Kidney (tissue), 14 donors: ENCODE results near the gene LSAMP. TPM values are rescaled to one million over a fixed set of nuclear protein-coding genes. Genes with fewer than 3 reads are reported as not detected.

ENCODE experiments used
- DNase-seq, 5 donors: peaks; one replicate each; pipeline ENCODE4 v3.0.0-alpha.2; 2013 to 2020
- FAIRE-seq: peaks from 2 replicates; lab custom pipeline; 2012; peaks lifted over from hg19 to GRCh38; lab: Jason Lieb, UNC
- H3K27ac ChIP-seq, 2 donors: one replicate each; pipeline ENCODE4 v1.7.0; 2013; ENCODE audit warnings: low read depth in 2 of 2, low read length in 2 of 2, inconsistent platforms in 1 of 2
- H3K27me3 ChIP-seq: one replicate; pipeline ENCODE4 v1.7.1; 2013; ENCODE audit warnings: low read length, inconsistent platforms; ENCODE audit not compliant: control insufficient read depth, insufficient read depth
- H3K36me3 ChIP-seq, 3 donors: one replicate each; pipeline versions ENCODE4 v1.7.0 to v1.7.1; 2013; ENCODE audit warnings: low read length in 3 of 3, control low read depth in 1 of 3, inconsistent platforms in 1 of 3; ENCODE audit not compliant: insufficient read depth in 3 of 3, control insufficient read depth in 2 of 3
- H3K4me1 ChIP-seq, 3 donors: one replicate each; pipeline versions ENCODE4 v1.7.0 to v1.7.1; 2013; ENCODE audit warnings: low read length in 3 of 3, inconsistent platforms in 1 of 3, low read depth in 1 of 3; ENCODE audit not compliant: control insufficient read depth in 2 of 3, insufficient read depth in 2 of 3
- H3K4me3 ChIP-seq, 3 donors: one replicate each; pipeline versions ENCODE4 v1.7.0 to v1.8.1; 2013; ENCODE audit warnings: low read length in 3 of 3, control low read depth in 1 of 3, inconsistent platforms in 1 of 3
- H3K9ac ChIP-seq, 3 donors: one replicate each; pipeline versions ENCODE4 v1.7.0 to v1.7.1; 2013; ENCODE audit warnings: low read length in 3 of 3, control low read depth in 1 of 3, inconsistent platforms in 1 of 3
- H3K9me3 ChIP-seq, 3 donors: one replicate each; pipeline versions ENCODE4 v1.7.0 to v1.7.1; 2013; ENCODE audit warnings: low read length in 3 of 3, control low read depth in 1 of 3, inconsistent platforms in 1 of 3; ENCODE audit not compliant: control insufficient read depth in 2 of 3, insufficient read depth in 1 of 3
- intact Hi-C: fragments of 100-400 bp; cut with DNase I; formaldehyde crosslinking; loops from one replicate; pipeline ENCODE4 v1.11.1; 2022
- polyA plus RNA-seq: library from polyadenylated mRNA; stranded (reverse); fragments of 350-450 nt; fragmentation: Illumina TruSeq; extraction: RNeasy Lipid Tissue Mini Kit (QIAGEN cat#74804); gene quantifications from one replicate; pipeline ENCODE4 v1.2.3, GENCODE V29; 2014; ENCODE audit warnings: low read depth, low replicate concordance; ENCODE audit not compliant: insufficient read depth
- total RNA-seq: library from RNA; stranded (reverse); fragmentation: NEBNext Ultra II Directional; extraction: Animal tissue kit (Norgen Biotek cat#: 25700); gene quantifications from one replicate; pipeline ENCODE4 v1.2.1, GENCODE V29; 2021
- TF ChIP-seq, protein P1 (sequence below): IDR thresholded peaks from 3 replicates; pipeline ENCODE4 v1.5.1; 2012; ENCODE audit warnings: mild to moderate bottlenecking, moderate library complexity, borderline replicate concordance; ENCODE audit not compliant: insufficient read depth; ENCODE audit errors: extremely low read depth
- donor health status: control.
- donor health status: control.
- donor health status: control.
- donor health status: control.
- donor health status: control.
- donor health status: DM: yes; HTN: yes; CAD: no.
- donor health status: Normal renal cell carcinoma (clear cell type).

The LSAMP gene
- total and polyA plus RNA-seq, 2 donors from 2014 or later: 1.4 to 3.5 TPM

- no peak overlapping the region for H3K27ac ChIP-seq
- H3K4me1 ChIP-seq: no peaks in the 10 kb centered on the region
- H3K9me3 ChIP-seq: no peaks in the 10 kb centered on the region
- FAIRE-seq (no peak), DNase-seq (no peak)
- no peaks in the 10 kb centered on the region for H3K36me3 ChIP-seq
- H3K27me3 ChIP-seq: no peaks in the 10 kb centered on the region
- TF ChIP-seq, protein P1, sequence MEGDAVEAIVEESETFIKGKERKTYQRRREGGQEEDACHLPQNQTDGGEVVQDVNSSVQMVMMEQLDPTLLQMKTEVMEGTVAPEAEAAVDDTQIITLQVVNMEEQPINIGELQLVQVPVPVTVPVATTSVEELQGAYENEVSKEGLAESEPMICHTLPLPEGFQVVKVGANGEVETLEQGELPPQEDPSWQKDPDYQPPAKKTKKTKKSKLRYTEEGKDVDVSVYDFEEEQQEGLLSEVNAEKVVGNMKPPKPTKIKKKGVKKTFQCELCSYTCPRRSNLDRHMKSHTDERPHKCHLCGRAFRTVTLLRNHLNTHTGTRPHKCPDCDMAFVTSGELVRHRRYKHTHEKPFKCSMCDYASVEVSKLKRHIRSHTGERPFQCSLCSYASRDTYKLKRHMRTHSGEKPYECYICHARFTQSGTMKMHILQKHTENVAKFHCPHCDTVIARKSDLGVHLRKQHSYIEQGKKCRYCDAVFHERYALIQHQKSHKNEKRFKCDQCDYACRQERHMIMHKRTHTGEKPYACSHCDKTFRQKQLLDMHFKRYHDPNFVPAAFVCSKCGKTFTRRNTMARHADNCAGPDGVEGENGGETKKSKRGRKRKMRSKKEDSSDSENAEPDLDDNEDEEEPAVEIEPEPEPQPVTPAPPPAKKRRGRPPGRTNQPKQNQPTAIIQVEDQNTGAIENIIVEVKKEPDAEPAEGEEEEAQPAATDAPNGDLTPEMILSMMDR: no peak
- H3K4me3 ChIP-seq: no peak overlapping the region
- H3K9ac ChIP-seq: no peak overlapping the region
- intact Hi-C loops: no loop called here
Observed at GRCh38 chr3:116015931-116016330, 429.4 kb downstream of the LSAMP start.

GRCh38 chr3:116007000-116007399, 438.3 kb downstream of the LSAMP start:
- no peak for DNase-seq
- TF ChIP-seq, protein P1: no peak
- H3K27me3 ChIP-seq: no peaks in the 10 kb centered on the region
- H3K36me3 ChIP-seq: no peaks in the 10 kb centered on the region
- no peak overlapping the region for H3K4me3 ChIP-seq
- FAIRE-seq: no peak
- H3K4me1 ChIP-seq: no peaks in the 10 kb centered on the region
- no peaks in the 10 kb centered on the region for H3K9me3 ChIP-seq
- H3K27ac ChIP-seq: no peak overlapping the region
- no peak overlapping the region for H3K9ac ChIP-seq
- intact Hi-C loops: no loop called here

GRCh38 chr3:116005404-116005803, 439.9 kb downstream of the LSAMP start:
- H3K27ac ChIP-seq: no peak overlapping the region
- TF ChIP-seq, protein P1: no peak
- FAIRE-seq (no peak), DNase-seq (peak in 1 of 5 donors; percentile 77)
- H3K9ac ChIP-seq: no peak overlapping the region
- H3K9me3 ChIP-seq: no peaks in the 10 kb centered on the region
- intact Hi-C loops: no loop called here
- no peak overlapping the region for H3K4me3 ChIP-seq
- H3K27me3 ChIP-seq: no peaks in the 10 kb centered on the region
- no peaks in the 10 kb centered on the region for H3K36me3 ChIP-seq
- H3K4me1 ChIP-seq: no peaks in the 10 kb centered on the region

- H3K36me3 ChIP-seq: no peaks in the 10 kb centered on the region
- H3K4me1 ChIP-seq: no peaks in the 10 kb centered on the region
- intact Hi-C loops: no loop called here
- DNase-seq: no peak
- FAIRE-seq: no peak
- no peak overlapping the region for H3K27ac ChIP-seq
- H3K27me3 ChIP-seq: no peaks in the 10 kb centered on the region
- H3K9me3 ChIP-seq: no peaks in the 10 kb centered on the region
- TF ChIP-seq, protein P1: no peak
- H3K4me3 ChIP-seq: no peak overlapping the region
- H3K9ac ChIP-seq: no peak overlapping the region
Observed at GRCh38 chr3:116002235-116002634, 443.1 kb downstream of the LSAMP start.
